Lung (tissue), 12 donors: ENCODE results near the gene ANO9. TPM values are rescaled to one million over a fixed set of nuclear protein-coding genes. Genes with fewer than 3 reads are reported as not detected.

ENCODE experiments used
- ATAC-seq: fragments of 200-7000 bp; cut with Tn5 transposase; one replicate; pipeline ENCODE4 v1.9.1; 2020; ENCODE audit warnings: moderate number of reproducible peaks; ENCODE audit not compliant: insufficient read depth, low FRiP score
- DNase-seq, 3 donors: peaks; one replicate each; pipeline ENCODE4 v3.0.0-alpha.2; 2013 to 2017
- H3K27ac ChIP-seq, 2 donors: one replicate each; pipeline ENCODE4 v1.5.1; 2013; ENCODE audit warnings: mild to moderate bottlenecking in 2 of 2, moderate library complexity in 2 of 2, control low read depth in 1 of 2, inconsistent platforms in 1 of 2, low read depth in 1 of 2, low read length in 1 of 2
- H3K27me3 ChIP-seq, 3 donors: one replicate each; pipeline ENCODE4 v1.5.1; 2013; ENCODE audit warnings: low read length in 2 of 3; ENCODE audit not compliant: control insufficient read depth in 3 of 3, insufficient read depth in 3 of 3
- H3K36me3 ChIP-seq, 4 donors: one replicate each; pipeline ENCODE4 v1.5.1; 2013; ENCODE audit warnings: low read length in 4 of 4, mild to moderate bottlenecking in 1 of 4, moderate library complexity in 1 of 4; ENCODE audit not compliant: control insufficient read depth in 4 of 4, insufficient read depth in 4 of 4
- H3K4me1 ChIP-seq, 5 donors: one replicate each; pipeline ENCODE4 v1.5.1; 2013; ENCODE audit warnings: low read length in 5 of 5, mild to moderate bottlenecking in 2 of 5, moderate library complexity in 1 of 5; ENCODE audit not compliant: control insufficient read depth in 5 of 5, insufficient read depth in 5 of 5
- H3K4me3 ChIP-seq: one replicate; pipeline ENCODE4 v1.5.1; 2013; ENCODE audit warnings: mild to moderate bottlenecking, control low read depth, moderate library complexity
- H3K9ac ChIP-seq, 2 donors: one replicate each; pipeline ENCODE4 v1.5.1; 2013; ENCODE audit warnings: low read length in 2 of 2, control low read depth in 1 of 2; ENCODE audit not compliant: insufficient read depth in 1 of 2
- H3K9me3 ChIP-seq, 4 donors: one replicate each; pipeline ENCODE4 v1.5.1; 2013; ENCODE audit warnings: low read length in 3 of 4, mild to moderate bottlenecking in 1 of 4, moderate library complexity in 1 of 4; ENCODE audit not compliant: control insufficient read depth in 4 of 4, insufficient read depth in 3 of 4
- CTCF ChIP-seq: IDR thresholded peaks from 2 replicates; pipeline ENCODE4 v1.5.1; 2012; ENCODE audit warnings: mild to moderate bottlenecking; ENCODE audit errors: control extremely low read depth, extremely low read depth
- WGBS, 2 donors: extraction: QIAGEN DNeasy Blood & Tissue Kit; methylation state at CpG; one replicate each; pipeline ENCODE4 v1.1.7; 2013; 5-methylcytosine and 5-hydroxymethylcytosine counted together
- polyA plus RNA-seq, 2 donors: library from polyadenylated mRNA; stranded (reverse); fragments of 200-250 nt; gene quantifications; one replicate each; pipeline ENCODE4 v1.2.1, GENCODE V29; 2013
- total RNA-seq, 2 donors: library from RNA; depleted of rRNA in 1 of 2; stranded (reverse); fragments of >200 nt in 1 of 2; gene quantifications; one replicate each; pipeline ENCODE4 v1.2.1, GENCODE V29; 2014 to 2021
- donor health status: control.
- donor health status: control.
- donor health status: Bipolar disorder and iron deficiency.
- donor health status: healthy.
- donor health status: DM: yes; HTN: yes; CAD: no.

ANO9 gene
- total and polyA plus RNA-seq, 4 donors = 5.8 to 18.6 (median 13.2) TPM

DNA sequence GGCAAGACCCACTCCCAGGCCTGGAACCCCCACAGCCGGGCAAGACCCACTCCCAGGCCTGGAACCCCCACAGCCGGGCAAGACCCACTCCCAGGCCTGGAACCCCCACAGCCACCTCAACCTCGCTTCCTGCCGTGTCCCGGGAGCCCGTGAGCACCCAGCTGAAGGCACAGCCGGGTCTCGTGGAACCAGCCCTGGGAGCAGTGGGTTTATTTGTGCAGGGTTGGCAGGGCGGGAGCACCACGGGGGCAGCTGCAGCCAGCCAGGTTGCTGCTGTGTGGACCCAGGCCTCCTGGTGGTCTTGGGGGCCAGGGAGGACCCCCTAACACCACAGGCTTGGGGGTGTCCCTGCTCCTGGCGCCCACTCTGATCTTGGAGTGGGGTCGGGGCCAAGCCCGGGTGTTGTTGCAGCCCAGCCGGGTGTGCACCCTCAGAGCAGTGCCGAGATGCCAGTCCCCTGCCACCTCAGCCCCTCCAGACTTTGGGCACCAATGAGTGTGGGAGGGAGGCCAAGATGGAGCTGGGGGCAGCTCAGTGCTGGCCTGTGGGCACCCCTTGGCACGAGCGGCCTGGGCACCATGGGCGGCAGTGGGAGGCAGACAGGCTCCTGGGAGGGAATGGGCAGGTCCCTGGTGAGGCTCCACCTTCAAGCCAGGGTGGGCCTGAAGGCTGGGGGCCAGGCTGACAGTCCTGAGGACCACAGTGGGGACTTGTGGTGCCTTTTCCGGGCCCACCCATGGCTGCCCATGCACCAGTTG lies 56.0 kb downstream of the ANO9 start:
- Histone ChIP-seq H3K9ac (no peak overlapping the region), H3K36me3 (no peaks in the 10 kb centered on the region), H3K4me3 (no peak overlapping the region), H3K9me3 (peaks cover 0 to 12% (median 4%) of the 10 kb centered on the region in 4 donors), H3K27ac (no peak overlapping the region), H3K27me3 (no peaks in the 10 kb centered on the region), H3K4me1 (peaks cover 0 to 4% (median 0%) of the 10 kb centered on the region in 5 donors)
- TF ChIP-seq CTCF = no peak
- ATAC-seq = no peak
- 91 to 96% methylated on average over 18 to 19 of the region's 19 CpGs for WGBS, 2 donors
- DNase-seq = no peak

- H3K36me3 ChIP-seq = peaks cover 0 to 7% (median 0%) of the 10 kb centered on the region in 4 donors
- H3K27ac ChIP-seq = no peak overlapping the region
- H3K9me3 ChIP-seq = peaks cover 0 to 12% (median 4%) of the 10 kb centered on the region in 4 donors
- H3K27me3 ChIP-seq = no peaks in the 10 kb centered on the region
- WGBS, 2 donors = 87 to 94% methylated on average over 16 of the region's 16 CpGs
- no peak overlapping the region for H3K4me3 ChIP-seq
- H3K4me1 ChIP-seq = peaks cover 0 to 4% (median 0%) of the 10 kb centered on the region in 5 donors
- TF ChIP-seq CTCF = no peak
- ATAC-seq (no peak), DNase-seq (no peak)
- no peak overlapping the region for H3K9ac ChIP-seq
Measured at GRCh38 chr11:384511-384910, 57.3 kb downstream of the ANO9 start.

GRCh38 chr11:383431-383830 lies 58.4 kb downstream of the ANO9 start:
- H3K27ac ChIP-seq = no peak overlapping the region
- WGBS, 2 donors = 92 to 95% methylated on average over 14 of the region's 14 CpGs
- DNase-seq = no peak
- TF ChIP-seq CTCF = no peak
- no peak overlapping the region for H3K9ac ChIP-seq
- peaks cover 0 to 12% (median 4%) of the 10 kb centered on the region in 4 donors for H3K9me3 ChIP-seq
- H3K27me3 ChIP-seq = no peaks in the 10 kb centered on the region
- peaks cover 0 to 3% (median 0%) of the 10 kb centered on the region in 5 donors for H3K4me1 ChIP-seq
- no peak overlapping the region for H3K4me3 ChIP-seq
- peaks cover 0 to 8% (median 0%) of the 10 kb centered on the region in 4 donors for H3K36me3 ChIP-seq
- no peak for ATAC-seq
